ENCODE measurements around the gene MANBA.

MANBA gene

GRCh38 chr4:102760645-102761295 lies at the start of gene MANBA:
TSS of gene MANBA (minus strand) at chr4:102760968. CDS start at chr4:102760894, 74 bp downstream.
- peak; percentile 98 for DNase-seq (ENCODE audit: low spot score)
- in situ Hi-C loops (cut with MboI; ENCODE audit: low sequenced_read_pairs, unreplicated experiment) = no loop called here
- TF ChIP-seq CTCF (IDR thresholded peaks at IDR 0.05; ENCODE audit: borderline replicate concordance, control extremely low read depth, extremely low read depth, insufficient read depth, missing control alignments) = no peak

GRCh38 chr4:102809691-102810090 lies 48.9 kb upstream of the MANBA start:
- DNase-seq (ENCODE audit: low spot score) = no peak
- in situ Hi-C loops (cut with MboI; ENCODE audit: low sequenced_read_pairs, unreplicated experiment) = no loop called here
- no peak for TF ChIP-seq CTCF (IDR thresholded peaks at IDR 0.05; ENCODE audit: borderline replicate concordance, control extremely low read depth, extremely low read depth, insufficient read depth, missing control alignments)

GRCh38 chr4:102809190-102809589 lies 48.4 kb upstream of the MANBA start:
- DNase-seq (ENCODE audit: low spot score) = no peak
- no peak for TF ChIP-seq CTCF (IDR thresholded peaks at IDR 0.05; ENCODE audit: borderline replicate concordance, control extremely low read depth, extremely low read depth, insufficient read depth, missing control alignments)
- in situ Hi-C loops (cut with MboI; ENCODE audit: low sequenced_read_pairs, unreplicated experiment) = no loop called here

- no peak for TF ChIP-seq CTCF (IDR thresholded peaks at IDR 0.05; ENCODE audit: borderline replicate concordance, control extremely low read depth, extremely low read depth, insufficient read depth, missing control alignments)
- no peak for DNase-seq (ENCODE audit: low spot score)
- in situ Hi-C loops (cut with MboI; ENCODE audit: low sequenced_read_pairs, unreplicated experiment) = no loop called here
Measured at GRCh38 chr4:102808009-102808408, 47.2 kb upstream of the MANBA start.

- TF ChIP-seq CTCF (IDR thresholded peaks at IDR 0.05; ENCODE audit: borderline replicate concordance, control extremely low read depth, extremely low read depth, insufficient read depth, missing control alignments) = no peak
- in situ Hi-C loops (cut with MboI; ENCODE audit: low sequenced_read_pairs, unreplicated experiment) = no loop called here
- no peak for DNase-seq (ENCODE audit: low spot score)
Measured at GRCh38 chr4:102807345-102807744, 46.6 kb upstream of the MANBA start.

- in situ Hi-C loops (cut with MboI; ENCODE audit: low sequenced_read_pairs, unreplicated experiment) = no loop called here
- TF ChIP-seq CTCF (IDR thresholded peaks at IDR 0.05; ENCODE audit: borderline replicate concordance, control extremely low read depth, extremely low read depth, insufficient read depth, missing control alignments) = no peak
Measured at GRCh38 chr4:102799816-102800215, 39.0 kb upstream of the MANBA start.

More at GRCh38 chr4:102799816-102800215, 39.0 kb upstream of the MANBA start:
- no peak for DNase-seq (ENCODE audit: low spot score)
